Panc1 (cell line): ENCODE measurements around the gene STAB2. TPM values are rescaled to one million over a fixed set of nuclear protein-coding genes. Genes with fewer than 3 reads are reported as not detected.

Source experiments
- ATAC-seq: fragments of 200-7000 bp; cut with Tn5 transposase; 2 replicates; pipeline ENCODE4 v1.9.1; 2020; ENCODE audit warnings: mild to moderate bottlenecking, moderate library complexity
- BruUV-seq: library from RNA; stranded (reverse); fragments of 400-500 nt; replicated peaks from 2 replicates; lab custom pipeline; 2021; lab: Mats Ljungman, UMichigan
- CTCF ChIA-PET: fragments of 300-600 bp; sonication (Branson Sonifier 250); formaldehyde crosslinking; loops from one replicate; lab custom pipeline; 2022; ENCODE audit warnings: antibody characterized with exemption; lab: Charles Lee
- POLR2A ChIA-PET: fragments of 300-600 bp; sonication (Branson Sonifier 250); formaldehyde crosslinking; loops from one replicate; lab custom pipeline; 2022; ENCODE audit warnings: antibody characterized with exemption; lab: Charles Lee
- DNase-seq: peaks from one replicate; pipeline ENCODE4 v3.0.0-alpha.2; 2010; ENCODE audit warnings: low read depth, low spot score
- H3K27ac ChIP-seq: 2 replicates; pipeline ENCODE4 v1.5.1; 2011; ENCODE audit warnings: mild to moderate bottlenecking, low read length, inconsistent platforms
- H3K27me3 ChIP-seq: fragments of 200-500 bp; sonication (Bioruptor generic); 2 replicates; pipeline ENCODE4 v1.6.0; 2014; ENCODE audit warnings: low read length, inconsistent platforms; ENCODE audit not compliant: control insufficient read depth, insufficient read depth
- H3K36me3 ChIP-seq: fragments of 200-500 bp; sonication (Bioruptor generic); 2 replicates; pipeline ENCODE4 v1.5.1; 2014; ENCODE audit warnings: inconsistent platforms, mild to moderate bottlenecking, low read length, moderate library complexity; ENCODE audit not compliant: control insufficient read depth, insufficient read depth
- H3K4me1 ChIP-seq: 2 replicates; pipeline ENCODE4 v1.5.1; 2011; ENCODE audit warnings: inconsistent platforms, mild to moderate bottlenecking, low read length, moderate library complexity; ENCODE audit not compliant: control insufficient read depth, insufficient read depth
- H3K4me3 ChIP-seq, 2 experiments: 2 replicates each; pipeline ENCODE4 v1.5.1; 2011 to 2012; ENCODE audit warnings: low read depth in 2 of 2, low read length in 2 of 2, mild to moderate bottlenecking in 2 of 2, inconsistent platforms in 1 of 2, moderate library complexity in 1 of 2
- H3K9me3 ChIP-seq: fragments of 200-500 bp; sonication (Bioruptor generic); 2 replicates; pipeline ENCODE4 v1.5.1; 2014; ENCODE audit warnings: low read depth, mild to moderate bottlenecking, inconsistent platforms, low read length, moderate library complexity; ENCODE audit not compliant: control insufficient read depth, insufficient read depth
- CTCF ChIP-seq: fragments of 450-650 bp; IDR thresholded peaks from 2 replicates; pipeline ENCODE4 v1.5.1; 2017; ENCODE audit warnings: mild to moderate bottlenecking
- POLR2AphosphoS5 ChIP-seq: IDR thresholded peaks from 2 replicates; pipeline ENCODE4 v1.6.1; 2012; ENCODE audit warnings: mild to moderate bottlenecking, low read depth, low read length, moderate library complexity
- REST ChIP-seq, 2 experiments: IDR thresholded peaks; 2 replicates each; pipeline ENCODE4 v1.6.1; 2011 to 2012; ENCODE audit warnings: low read depth in 2 of 2, control low read depth in 1 of 2, low read length in 1 of 2, mild to moderate bottlenecking in 1 of 2, moderate library complexity in 1 of 2; ENCODE audit not compliant: insufficient read depth in 1 of 2
- SIN3A ChIP-seq: IDR thresholded peaks from 2 replicates; pipeline ENCODE4 v1.6.1; 2012; ENCODE audit warnings: low read depth, mild to moderate bottlenecking, low read length, moderate library complexity, borderline replicate concordance; ENCODE audit not compliant: insufficient read depth
- TCF7L2 ChIP-seq: IDR thresholded peaks from 2 replicates; pipeline ENCODE4 v1.6.1; 2011; ENCODE audit warnings: mild to moderate bottlenecking, low read depth, low read length, inconsistent platforms
- in situ Hi-C: cut with HindIII; loops from 2 replicates; pipeline ENCODE4 v1.10.0; 2016; ENCODE audit warnings: low sequenced_read_pairs, low pct_unique_long_range_greater_than_20kb
- intact Hi-C: fragments of 100-400 bp; cut with micrococcal nuclease; formaldehyde crosslinking; loops from one replicate; pipeline ENCODE4 v1.10.0; 2022; ENCODE audit not compliant: unreplicated experiment
- total RNA-seq: library from RNA; stranded (reverse); gene quantifications from one replicate; pipeline ENCODE4 v1.2.1, GENCODE V29; 2021; ENCODE audit not compliant: unreplicated experiment

Gene STAB2
- total RNA-seq, 1 experiment from 2014 or later, result not detected

GRCh38 chr12:103599274-103599673, 12.2 kb downstream of the STAB2 start:
- POLR2A ChIA-PET, result no interaction called here
- H3K27me3 ChIP-seq, result peaks cover 2% of the 10 kb centered on the region
- CTCF ChIA-PET, result no interaction called here
- TF ChIP-seq CTCF, result no peak
- no peak for TF ChIP-seq SIN3A
- TF ChIP-seq POLR2AphosphoS5, result no peak
- no peak for TF ChIP-seq REST (IDR thresholded peaks at IDR 0.05; ENCODE audit: insufficient read depth in 1 of 2, low read depth in 2 of 2, low read length in 1 of 2)
- ATAC-seq (no peak), DNase-seq (no peak)
- H3K27ac ChIP-seq, result no peak overlapping the region
- intact Hi-C loops, result no loop called here
- no peaks in the 10 kb centered on the region for H3K9me3 ChIP-seq
- in situ Hi-C loops, result no loop called here
- no peak overlapping the region for H3K4me3 ChIP-seq
- no TSS peak for BruUV-seq
- no peaks in the 10 kb centered on the region for H3K4me1 ChIP-seq
- H3K36me3 ChIP-seq, result no peaks in the 10 kb centered on the region

- CTCF ChIA-PET, result no interaction called here
- intact Hi-C loops, result no loop called here
- peaks cover 2% of the 10 kb centered on the region for H3K27me3 ChIP-seq
- ATAC-seq (no peak), DNase-seq (no peak)
- no peak overlapping the region for H3K4me3 ChIP-seq
- TF ChIP-seq SIN3A (no peak), POLR2AphosphoS5 (no peak), REST (IDR thresholded peaks at IDR 0.05; ENCODE audit: insufficient read depth in 1 of 2, low read depth in 2 of 2, low read length in 1 of 2) (no peak), CTCF (no peak), TCF7L2 (no peak)
- BruUV-seq, result no TSS peak
- H3K27ac ChIP-seq, result no peak overlapping the region
- no peaks in the 10 kb centered on the region for H3K36me3 ChIP-seq
- POLR2A ChIA-PET, result no interaction called here
- H3K9me3 ChIP-seq, result 0 out of 2 replicates have a peak, but pooled peaks cover 2% of the 10 kb centered on the region
- in situ Hi-C loops, result no loop called here
- no peaks in the 10 kb centered on the region for H3K4me1 ChIP-seq
Measured at GRCh38 chr12:103600967-103601728, 14.1 kb downstream of the STAB2 start.
